K562 (cell line): ENCODE data around the gene TMEM43. TPM values are rescaled to one million over a fixed set of nuclear protein-coding genes. Genes with fewer than 3 reads are reported as not detected.
A peak's percentile ranks its signal among the peaks of the same experiment; 100 is the strongest.

Experiments
- BCLAF1 ChIP-seq, 2 experiments: fragments of 450-650 bp in 1 of 2; IDR thresholded peaks; 2 replicates each; pipeline ENCODE4 v1.6.1; 2011 to 2017; ENCODE audit warnings: low read depth in 2 of 2, antibody characterized with exemption in 1 of 2, borderline replicate concordance in 1 of 2, low read length in 1 of 2, mild to moderate bottlenecking in 1 of 2, mixed read lengths in 1 of 2; ENCODE audit not compliant: control insufficient read depth in 1 of 2
- CHD4 ChIP-seq: fragments of 200-600 bp; sonication (generic); IDR thresholded peaks from 3 replicates; pipeline ENCODE4 v1.6.1; 2012; ENCODE audit warnings: low read depth, mild to moderate bottlenecking, mixed read lengths, low read length, inconsistent platforms; ENCODE audit not compliant: insufficient read depth, insufficient replicate concordance, poor library complexity, severe bottlenecking
- ELF1 ChIP-seq: fragments of 200-800 bp; sonication (Bioruptor generic); IDR thresholded peaks from 2 replicates; pipeline ENCODE4 v1.6.1; 2016; ENCODE audit warnings: missing genetic modification characterization, missing compliant biosample characterization
- FOXJ2 ChIP-seq: fragments of 200-800 bp; sonication (Bioruptor generic); IDR thresholded peaks from 2 replicates; pipeline ENCODE4 v1.6.1; 2016; ENCODE audit warnings: missing genetic modification characterization, missing compliant biosample characterization
- FOXK2 ChIP-seq, 2 experiments: fragments of 450-650 bp; IDR thresholded peaks in 1 of 2; conservative IDR thresholded peaks in 1 of 2; 2 replicates each; pipeline ENCODE4 v1.6.1; 2016; ENCODE audit warnings: low read depth in 2 of 2, mild to moderate bottlenecking in 1 of 2
- SMAD1 ChIP-seq: fragments of 150-350 bp; IDR thresholded peaks from 2 replicates; pipeline ENCODE4 v1.6.1; 2014; ENCODE audit warnings: low read length, low read depth; ENCODE audit not compliant: partially characterized antibody
- ZEB2 ChIP-seq: fragments of 450-650 bp; IDR thresholded peaks from 2 replicates; pipeline ENCODE4 v1.6.1; 2016
- polyA plus RNA-seq, 8 experiments: library from polyadenylated mRNA; depleted of rRNA in 4 of 8; stranded (reverse) in 5 of 8; unstranded in 3 of 8; fragments of >200 nt; fragmentation: Nextera tagmentation in 2 of 8; fragmentation: Illumina TruSeq in 1 of 8; extraction: Ambion mirVana in 2 of 8; extraction: Trizol in 1 of 8; gene quantifications; 2 replicates each; pipeline versions ENCODE4 v1.2.1 to v1.2.3, GENCODE V29; 2011 to 2014; ENCODE audit warnings: inconsistent platforms in 1 of 8, missing spikeins in 1 of 8
- total RNA-seq, 7 experiments: library from RNA; depleted of rRNA in 6 of 7; stranded (reverse); fragments of >200 nt in 6 of 7; fragmentation: Illumina TruSeq in 2 of 7; extraction: Trizol in 2 of 7; gene quantifications; 2 replicates each; pipeline versions ENCODE4 v1.2.1 to v1.2.3, GENCODE V29; 2011 to 2021; ENCODE audit warnings: low replicate concordance in 1 of 7
- TF ChIP-seq, protein P1 (sequence below): fragments of 450-650 bp; formaldehyde crosslinking; IDR thresholded peaks from 2 replicates; pipeline ENCODE4 v1.4.0; 2022; ENCODE audit warnings: missing genetic modification characterization
- TF ChIP-seq, protein P2 (sequence below): fragments of 250-450 bp; sonication (Bioruptor Pico); IDR thresholded peaks from 2 replicates; pipeline ENCODE4 v1.4.0; 2020; ENCODE audit warnings: mild to moderate bottlenecking, moderate library complexity, borderline replicate concordance

The TMEM43 gene
- total and polyA plus RNA-seq, 9 of the 15 experiments (the other 6 are each of a cell fraction or from before 2014, with no cell fraction given): 16.7 to 46.1 (median 35.7) TPM

DNA sequence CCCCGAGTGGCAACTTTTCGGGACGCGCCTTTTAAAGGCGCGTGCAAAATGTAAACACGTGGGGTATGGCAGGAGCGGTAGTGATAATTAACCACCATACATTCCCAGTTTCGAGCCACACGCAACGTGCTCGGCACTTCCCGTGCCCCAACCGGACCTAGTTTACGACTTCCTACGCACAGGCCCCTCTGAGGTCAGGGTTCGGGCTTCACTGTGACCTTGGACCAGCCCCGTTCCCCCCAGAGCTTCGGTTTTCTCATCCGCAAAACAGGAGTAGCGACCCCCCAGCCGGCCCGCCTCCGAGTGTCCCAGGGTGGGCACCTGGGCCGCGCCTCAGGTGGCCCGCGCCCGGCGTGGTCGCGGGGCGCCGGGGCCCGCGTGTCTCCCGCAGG is 633 bp upstream of the TMEM43 start (continued):
- TF ChIP-seq, protein P1, sequence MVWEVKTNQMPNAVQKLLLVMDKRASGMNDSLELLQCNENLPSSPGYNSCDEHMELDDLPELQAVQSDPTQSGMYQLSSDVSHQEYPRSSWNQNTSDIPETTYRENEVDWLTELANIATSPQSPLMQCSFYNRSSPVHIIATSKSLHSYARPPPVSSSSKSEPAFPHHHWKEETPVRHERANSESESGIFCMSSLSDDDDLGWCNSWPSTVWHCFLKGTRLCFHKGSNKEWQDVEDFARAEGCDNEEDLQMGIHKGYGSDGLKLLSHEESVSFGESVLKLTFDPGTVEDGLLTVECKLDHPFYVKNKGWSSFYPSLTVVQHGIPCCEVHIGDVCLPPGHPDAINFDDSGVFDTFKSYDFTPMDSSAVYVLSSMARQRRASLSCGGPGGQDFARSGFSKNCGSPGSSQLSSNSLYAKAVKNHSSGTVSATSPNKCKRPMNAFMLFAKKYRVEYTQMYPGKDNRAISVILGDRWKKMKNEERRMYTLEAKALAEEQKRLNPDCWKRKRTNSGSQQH (CRISPR knock-in tag): peak; percentile 70; the same call in 1 of the 2 replicates
- TF ChIP-seq BCLAF1 (IDR thresholded peaks at IDR 0.05; ENCODE audit: borderline replicate concordance in 1 of 2, control insufficient read depth in 1 of 2, low read depth in 2 of 2, low read length in 1 of 2): no peak
- peak; percentile 76 for TF ChIP-seq ELF1 (tag)
- 0 out of 2 replicates have a peak, but pooled peaks have one; percentile 51 for TF ChIP-seq ZEB2
- peak; percentile 57; the same call in 1 of the 2 replicates for TF ChIP-seq FOXJ2 (tag)
- TF ChIP-seq CHD4: no peak
- TF ChIP-seq, protein P2, sequence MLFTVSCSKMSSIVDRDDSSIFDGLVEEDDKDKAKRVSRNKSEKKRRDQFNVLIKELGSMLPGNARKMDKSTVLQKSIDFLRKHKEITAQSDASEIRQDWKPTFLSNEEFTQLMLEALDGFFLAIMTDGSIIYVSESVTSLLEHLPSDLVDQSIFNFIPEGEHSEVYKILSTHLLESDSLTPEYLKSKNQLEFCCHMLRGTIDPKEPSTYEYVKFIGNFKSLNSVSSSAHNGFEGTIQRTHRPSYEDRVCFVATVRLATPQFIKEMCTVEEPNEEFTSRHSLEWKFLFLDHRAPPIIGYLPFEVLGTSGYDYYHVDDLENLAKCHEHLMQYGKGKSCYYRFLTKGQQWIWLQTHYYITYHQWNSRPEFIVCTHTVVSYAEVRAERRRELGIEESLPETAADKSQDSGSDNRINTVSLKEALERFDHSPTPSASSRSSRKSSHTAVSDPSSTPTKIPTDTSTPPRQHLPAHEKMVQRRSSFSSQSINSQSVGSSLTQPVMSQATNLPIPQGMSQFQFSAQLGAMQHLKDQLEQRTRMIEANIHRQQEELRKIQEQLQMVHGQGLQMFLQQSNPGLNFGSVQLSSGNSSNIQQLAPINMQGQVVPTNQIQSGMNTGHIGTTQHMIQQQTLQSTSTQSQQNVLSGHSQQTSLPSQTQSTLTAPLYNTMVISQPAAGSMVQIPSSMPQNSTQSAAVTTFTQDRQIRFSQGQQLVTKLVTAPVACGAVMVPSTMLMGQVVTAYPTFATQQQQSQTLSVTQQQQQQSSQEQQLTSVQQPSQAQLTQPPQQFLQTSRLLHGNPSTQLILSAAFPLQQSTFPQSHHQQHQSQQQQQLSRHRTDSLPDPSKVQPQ (CRISPR knock-in tag): no peak
- peak; percentile 93 to 96 for TF ChIP-seq FOXK2 (conservative IDR thresholded peaks at IDR 0.05 in 1 of 2, IDR thresholded peaks at IDR 0.05 in 1 of 2; ENCODE audit: low read depth in 2 of 2)
- no peak for TF ChIP-seq SMAD1
